Cardiac fibroblast (primary cell): ENCODE data around the gene FEZ2.

Experiments used
- DNase-seq, 2 donors: peaks; one replicate each; pipeline versions ENCODE4 v3.0.0 to v3.0.0-alpha.2; 2010; ENCODE audit warnings: low read depth in 2 of 2
- H3K4me3 ChIP-seq, 2 donors: replicated peaks in 1 of 2; 1 replicate in 1 of 2; 2 replicates in 1 of 2; pipeline ENCODE4 v1.5.1; 2011; ENCODE audit warnings: low read depth in 2 of 2, low read length in 2 of 2, mild to moderate bottlenecking in 2 of 2, moderate library complexity in 1 of 2
- CTCF ChIP-seq: IDR thresholded peaks from one replicate; pipeline ENCODE4 v1.5.1; 2011; ENCODE audit warnings: low read depth, mild to moderate bottlenecking, low read length, inconsistent platforms

The FEZ2 gene

DNA sequence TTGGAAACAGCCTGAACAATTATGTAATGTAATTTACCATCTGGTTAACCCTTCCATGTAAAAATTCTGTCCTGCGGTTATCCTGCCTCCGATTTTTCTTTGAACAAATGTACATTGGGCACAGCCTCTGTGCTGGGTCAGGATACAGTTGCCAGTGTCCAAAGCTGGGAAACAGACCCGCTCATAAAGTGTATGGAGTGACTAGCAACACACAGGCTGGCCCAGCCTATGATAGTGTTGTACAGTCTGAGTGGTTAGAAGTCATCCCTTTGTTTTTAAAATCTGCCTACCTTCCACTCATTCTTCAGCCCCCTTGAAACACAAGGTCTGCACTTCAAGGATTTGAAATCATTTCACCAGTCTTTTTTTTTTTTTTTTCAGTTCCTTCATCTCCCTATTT, 50.1 kb downstream of the FEZ2 start:
- TF ChIP-seq CTCF, result no peak
- H3K4me3 ChIP-seq, result no peak overlapping the region
- no peak for DNase-seq

- DNase-seq, result no peak
- no peak overlapping the region for H3K4me3 ChIP-seq
- TF ChIP-seq CTCF, result peak; percentile 8
Observed at GRCh38 chr2:36545871-36546416, 52.0 kb downstream of the FEZ2 start.

DNA sequence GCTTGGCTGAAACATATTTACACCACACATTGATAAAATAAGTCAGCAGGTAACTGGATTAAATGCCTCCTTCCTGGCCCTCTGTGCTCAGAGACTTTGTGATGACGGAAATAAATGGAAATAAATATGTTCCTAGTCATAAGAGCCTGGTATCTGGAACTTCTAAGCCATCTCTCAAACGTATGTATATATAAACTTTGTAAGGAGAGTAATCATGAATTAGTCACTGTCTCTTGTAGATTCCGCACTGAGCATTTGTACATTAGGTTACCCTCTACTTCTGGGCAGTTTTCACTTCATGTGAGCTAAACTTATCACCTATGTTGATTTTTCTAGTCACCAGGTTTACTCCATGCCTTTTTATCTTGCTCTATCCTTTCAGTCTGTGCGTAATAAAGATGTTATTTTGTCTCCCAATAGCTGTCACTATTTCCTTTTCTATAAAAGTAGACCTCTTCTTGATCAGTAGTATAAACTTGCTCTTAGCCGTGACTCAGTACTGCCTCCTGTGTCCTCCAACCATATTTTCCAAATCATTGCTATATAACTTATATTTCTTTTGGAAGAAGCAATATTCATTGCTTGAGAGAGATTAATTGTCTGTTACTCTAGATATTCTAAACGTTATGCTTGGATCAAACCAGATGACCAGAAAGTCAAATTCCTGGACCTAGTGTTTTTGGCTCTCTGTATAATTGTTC, 53.2 kb downstream of the FEZ2 start:
- H3K4me3 ChIP-seq, result no peak overlapping the region
- peak in 1 of 2 donors; percentile 54 for DNase-seq
- peak; percentile 49 for TF ChIP-seq CTCF

GRCh38 chr2:36541891-36542595, 55.9 kb downstream of the FEZ2 start:
- no peak for TF ChIP-seq CTCF
- H3K4me3 ChIP-seq, result no peak overlapping the region
- no peak for DNase-seq

- no peak for TF ChIP-seq CTCF
- no peak overlapping the region for H3K4me3 ChIP-seq
- DNase-seq, result no peak
Observed at GRCh38 chr2:36540986-36541754, 56.8 kb downstream of the FEZ2 start.

GRCh38 chr2:36539631-36540030, 58.3 kb downstream of the FEZ2 start:
- peak in 1 of 2 donors; percentile 65 for DNase-seq
- H3K4me3 ChIP-seq, result no peak overlapping the region
- TF ChIP-seq CTCF, result no peak
